ENCODE results near the gene CLDN3.
"Not testable (repeated sequence)": the region's sequence is repeated elsewhere in the genome, so short reads cannot be mapped to it uniquely, and the experiment has no call there.

CLDN3 gene

DNA sequence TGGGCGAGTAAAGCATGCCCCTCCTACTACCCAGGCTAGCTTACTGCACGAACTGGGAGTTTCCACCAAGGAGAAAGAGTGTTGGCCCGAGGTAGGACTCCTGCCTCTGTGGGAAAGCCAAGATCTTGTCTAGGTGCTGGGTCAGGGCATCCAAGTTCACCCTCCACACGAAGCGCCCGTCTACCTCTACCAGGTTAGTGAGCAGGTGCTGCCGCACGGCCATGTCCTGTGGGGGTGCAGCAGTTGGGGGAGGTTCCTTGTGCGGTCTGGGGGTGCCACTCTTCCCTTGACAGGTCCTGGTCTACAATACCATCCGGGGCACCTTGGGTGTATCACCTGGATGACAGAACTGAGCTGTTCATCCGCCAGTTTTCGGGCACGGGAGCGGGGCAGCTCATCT lies 33.2 kb downstream of the CLDN3 start:
- no peak for DNase-seq (ENCODE audit: low read depth)

DNA sequence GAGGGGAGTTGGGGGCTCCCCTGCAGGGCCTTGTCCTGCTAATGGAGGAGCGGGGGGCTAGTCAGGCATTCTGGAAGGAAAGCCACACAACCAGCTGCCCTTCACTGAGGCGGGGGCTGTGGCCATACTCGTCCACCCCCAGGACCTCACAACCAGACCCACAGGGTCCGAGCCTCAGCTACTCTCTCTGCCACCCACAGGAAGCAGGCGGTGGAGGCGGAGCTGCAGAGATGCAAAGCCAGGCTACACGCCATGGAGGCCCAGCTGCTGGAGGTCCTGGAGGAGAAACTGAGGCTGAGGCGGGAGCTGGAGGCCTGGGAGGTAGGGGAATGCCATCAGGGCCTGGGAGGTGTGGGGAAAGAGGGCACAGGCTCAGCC lies 34.6 kb downstream of the CLDN3 start:
- no peak for DNase-seq (ENCODE audit: low read depth)

DNA sequence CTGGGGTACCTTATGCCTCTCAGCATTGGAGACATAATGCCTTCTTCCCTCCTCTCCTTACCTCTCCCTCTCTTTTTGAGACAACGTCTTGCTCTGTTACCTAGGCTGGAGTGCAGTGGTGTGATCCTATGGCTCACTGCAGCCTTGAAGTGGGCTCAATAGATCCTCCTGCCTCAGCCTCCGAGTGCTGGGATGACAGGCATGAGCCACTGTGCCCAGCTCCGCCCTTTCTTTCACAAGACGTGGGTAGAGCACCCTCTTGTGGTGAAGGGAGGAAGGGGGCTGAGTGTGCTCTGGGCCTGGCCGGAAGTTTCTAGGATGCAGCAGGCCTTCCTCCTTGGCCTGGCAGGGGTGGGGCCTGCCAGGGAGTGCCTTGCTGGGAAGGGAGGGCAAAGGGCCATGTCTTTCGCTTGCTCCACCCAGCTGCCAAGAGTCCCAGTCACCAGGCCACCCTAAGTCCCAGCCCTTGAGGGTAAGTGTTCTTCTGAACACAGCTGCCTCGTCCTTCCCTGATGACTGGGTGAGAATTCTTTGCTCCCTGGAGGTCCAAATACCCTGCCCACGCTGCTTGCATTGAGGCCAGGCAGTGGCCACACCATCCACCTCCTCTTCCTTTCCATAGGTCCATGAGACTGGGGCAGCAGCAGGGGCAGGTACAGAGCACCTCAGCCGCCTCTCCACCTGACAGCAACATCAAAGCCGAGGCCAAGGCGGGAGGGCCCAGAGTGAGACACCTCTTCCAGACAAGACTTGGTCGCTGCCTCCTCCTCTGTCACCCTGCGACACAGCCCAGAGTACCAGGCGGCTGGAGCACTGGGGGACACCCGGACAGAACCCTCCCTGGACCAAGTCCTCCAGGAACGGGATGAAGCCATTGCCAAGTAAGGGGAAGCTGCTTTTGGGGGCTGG lies 35.2 kb downstream of the CLDN3 start:
- no peak for DNase-seq (ENCODE audit: low read depth)

DNA sequence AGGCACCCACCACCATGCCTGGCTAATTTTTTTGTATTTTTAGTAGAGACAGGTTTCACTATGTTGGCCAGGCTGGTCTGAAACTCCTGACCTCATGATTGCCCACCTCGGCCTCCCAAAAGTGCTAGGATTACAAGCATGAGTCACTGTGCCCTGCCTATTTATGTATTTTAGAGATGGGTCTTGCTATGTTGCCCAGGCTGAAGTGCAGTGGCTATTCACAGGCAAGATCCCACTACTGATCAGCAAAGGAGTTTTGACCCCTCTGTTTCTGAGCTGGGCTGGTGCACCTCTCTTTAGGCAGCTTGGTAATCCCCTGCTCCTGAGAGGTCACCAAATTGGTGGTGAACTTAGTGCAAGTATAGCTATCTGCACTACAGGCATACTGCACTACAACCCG lies 37.7 kb downstream of the CLDN3 start:
- no peak for DNase-seq (ENCODE audit: low read depth)

DNA sequence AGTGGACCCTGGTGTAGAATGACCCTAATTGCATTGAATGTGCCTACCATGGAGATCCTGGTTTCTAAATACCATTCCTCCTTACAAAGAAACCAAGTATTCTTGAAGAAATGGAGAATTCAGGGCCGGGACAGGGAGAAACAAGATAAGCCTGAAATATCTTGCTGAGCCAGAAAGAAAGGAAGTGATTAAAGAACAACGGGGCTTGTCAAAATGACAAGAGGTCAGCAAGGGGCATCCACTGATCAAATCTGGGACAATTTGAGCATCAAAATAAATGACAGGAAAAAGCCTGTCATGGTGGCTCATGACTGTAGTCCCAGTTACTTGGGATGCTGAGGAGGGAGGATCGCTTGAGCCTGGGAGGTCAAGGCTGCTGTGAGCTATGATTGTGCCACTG lies 39.6 kb downstream of the CLDN3 start:
- DNase-seq (ENCODE audit: low read depth) = no peak

DNA sequence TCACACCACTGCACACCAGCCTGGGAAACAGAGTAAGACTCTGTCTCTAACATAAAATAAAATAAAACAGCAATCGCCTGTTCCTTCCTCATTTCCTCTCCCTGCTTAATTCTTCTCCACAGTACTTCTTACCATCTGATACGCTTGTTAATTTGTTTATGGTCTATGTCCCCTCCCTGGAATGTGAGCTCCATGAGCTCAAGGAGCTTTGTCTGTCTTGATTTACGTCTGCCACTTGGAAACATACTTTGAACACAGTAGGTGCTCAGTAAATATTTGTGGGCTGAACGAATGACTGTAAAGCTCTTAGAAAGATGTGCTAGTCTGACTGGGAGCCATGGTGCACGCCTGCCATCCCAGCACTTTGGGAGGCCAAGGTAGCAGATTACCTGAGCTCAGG lies 41.5 kb downstream of the CLDN3 start:
- DNase-seq (ENCODE audit: low read depth) = no peak

DNA sequence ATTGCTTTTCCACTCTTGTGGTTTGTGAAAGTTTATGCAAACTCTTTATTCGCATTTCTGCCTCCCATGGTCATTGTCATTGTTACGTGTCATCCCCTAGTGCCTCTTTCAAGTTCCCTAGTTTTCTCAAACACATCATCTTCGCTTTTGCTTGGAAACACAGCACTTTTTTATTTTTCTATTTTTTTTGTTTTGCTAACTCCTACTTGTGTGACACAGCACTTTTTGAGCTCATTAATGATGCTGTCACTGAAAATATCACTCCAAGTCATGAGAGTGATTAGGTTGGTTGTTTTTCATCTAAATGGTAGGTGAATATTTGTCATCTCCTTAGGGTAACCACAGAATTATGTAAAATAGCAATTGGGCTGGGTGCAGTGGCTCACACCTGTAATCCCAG lies 42.1 kb downstream of the CLDN3 start:
- no peak for DNase-seq (ENCODE audit: low read depth)

DNA sequence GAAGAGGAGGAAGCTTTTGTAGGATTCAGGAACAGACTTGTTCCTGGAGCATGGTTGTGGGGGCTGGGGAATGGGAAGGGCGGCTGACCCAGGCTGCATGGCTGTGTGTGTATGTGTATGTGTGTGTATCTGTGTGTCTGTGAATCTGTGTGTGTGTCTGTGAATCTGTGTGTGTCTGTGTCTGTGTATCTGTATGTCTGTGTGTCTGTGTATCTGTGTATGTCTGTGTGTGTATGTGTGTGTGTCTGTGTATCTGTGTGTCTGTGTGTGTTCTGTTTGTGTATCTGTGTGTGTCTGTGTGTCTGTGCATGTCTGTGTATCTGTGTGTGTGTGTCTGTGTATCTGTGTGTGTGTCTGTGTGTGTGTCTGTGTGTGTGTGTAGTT lies 44.0 kb downstream of the CLDN3 start:
- DNase-seq (ENCODE audit: low read depth) = no peak

DNA sequence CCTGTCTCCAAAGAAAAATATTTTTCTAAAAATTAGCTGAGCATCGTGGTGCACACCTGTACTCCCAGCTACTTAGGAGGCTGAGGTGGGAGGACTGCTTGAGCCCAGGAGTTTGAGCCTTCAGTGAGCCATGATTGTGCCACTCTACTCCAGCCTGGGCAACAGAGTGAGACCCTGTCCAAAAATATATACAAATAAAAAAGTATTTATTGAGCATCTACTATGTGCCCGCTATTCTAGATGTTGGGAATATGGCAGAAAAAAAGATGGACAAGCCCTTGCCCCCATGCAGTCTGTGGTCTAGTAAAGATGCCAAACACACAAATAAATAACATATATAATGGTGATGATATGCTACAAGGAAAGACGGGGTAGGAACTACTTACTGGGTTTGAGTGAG lies 46.3 kb downstream of the CLDN3 start:
- no peak for DNase-seq (ENCODE audit: low read depth)

DNA sequence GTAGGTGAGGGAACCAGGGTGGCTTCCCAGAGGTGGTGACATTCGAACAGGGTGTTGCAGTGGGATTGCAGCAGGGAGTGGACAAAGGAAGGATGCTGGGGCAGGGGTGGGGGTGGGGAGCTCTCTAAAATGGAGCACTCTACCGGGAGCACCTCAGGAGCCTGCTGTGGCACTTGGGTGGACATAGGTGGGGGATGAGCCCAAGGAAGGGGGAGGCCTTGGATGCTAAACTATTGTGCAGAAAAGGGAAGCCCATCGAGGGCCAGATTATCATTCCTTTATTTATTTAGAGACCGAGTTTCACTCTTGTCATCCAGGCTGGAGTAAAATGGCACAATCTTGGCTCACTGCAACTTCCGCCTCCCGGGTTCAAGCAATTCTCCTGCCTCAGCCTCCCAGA lies 47.3 kb downstream of the CLDN3 start:
- DNase-seq (ENCODE audit: low read depth) = no peak

DNA sequence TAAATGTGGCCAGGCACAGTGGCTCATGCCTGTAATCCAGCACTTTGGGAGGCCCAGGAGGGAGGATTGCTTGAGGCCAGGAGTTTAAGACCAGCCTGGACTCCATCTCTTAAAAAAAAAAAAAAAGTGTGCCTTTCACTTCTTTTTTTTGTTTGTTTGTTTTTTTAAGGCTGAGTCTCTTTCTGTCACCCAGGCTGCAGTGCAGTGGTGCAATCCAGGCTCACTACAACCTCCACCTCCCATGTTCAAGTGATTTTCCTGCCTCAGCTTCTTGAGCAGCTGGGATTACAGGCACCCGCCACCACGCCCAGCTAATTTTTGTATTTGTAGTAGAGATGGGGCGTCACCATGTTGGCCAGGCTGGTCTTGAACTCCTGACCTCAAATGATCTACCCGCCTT lies 47.9 kb downstream of the CLDN3 start:
- DNase-seq (ENCODE audit: low read depth) = not testable (repeated sequence)

DNA sequence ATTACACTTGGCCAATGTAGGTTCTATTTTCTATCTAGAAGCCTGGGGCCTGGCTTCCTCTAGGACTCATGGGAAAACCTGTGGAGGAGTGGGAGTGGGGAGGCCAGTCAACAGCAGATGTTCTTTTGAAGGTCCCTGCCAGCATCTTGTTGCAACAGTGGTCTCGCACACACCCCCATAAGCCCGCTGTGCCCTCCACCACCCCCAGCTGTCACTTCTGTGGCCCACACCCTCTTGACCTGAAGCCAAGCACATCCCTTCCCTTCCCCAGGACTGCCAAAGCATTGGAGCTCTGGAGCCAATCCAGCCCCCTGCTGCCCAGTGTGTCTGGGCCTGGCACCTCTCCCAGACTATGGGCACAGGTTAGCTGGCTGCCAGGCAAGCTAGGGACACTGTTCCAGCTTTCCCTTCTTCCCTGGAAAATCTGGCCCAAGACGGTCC lies 48.7 kb downstream of the CLDN3 start:
- DNase-seq (ENCODE audit: low read depth) = no peak

DNA sequence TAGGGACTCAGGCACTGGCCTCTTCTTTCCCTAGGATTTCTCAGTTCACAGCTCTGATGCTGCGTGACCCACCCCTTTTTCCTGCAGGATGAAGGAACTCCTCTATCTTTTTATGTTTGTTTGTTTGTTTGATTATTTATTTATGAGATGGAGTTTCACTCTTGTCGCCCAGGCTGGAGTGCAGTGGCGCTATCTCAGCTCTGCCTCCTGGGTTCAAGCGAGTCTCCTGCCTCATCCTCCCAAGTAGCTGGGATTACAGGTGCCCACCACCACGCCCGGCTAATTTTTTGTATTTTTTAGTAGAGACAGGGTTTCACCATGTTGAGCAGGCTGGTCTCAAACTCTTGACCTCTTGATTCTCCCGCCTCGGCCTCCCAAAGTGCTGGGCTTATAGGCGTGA lies 49.6 kb downstream of the CLDN3 start:
- DNase-seq (ENCODE audit: low read depth) = not testable (repeated sequence)

DNA sequence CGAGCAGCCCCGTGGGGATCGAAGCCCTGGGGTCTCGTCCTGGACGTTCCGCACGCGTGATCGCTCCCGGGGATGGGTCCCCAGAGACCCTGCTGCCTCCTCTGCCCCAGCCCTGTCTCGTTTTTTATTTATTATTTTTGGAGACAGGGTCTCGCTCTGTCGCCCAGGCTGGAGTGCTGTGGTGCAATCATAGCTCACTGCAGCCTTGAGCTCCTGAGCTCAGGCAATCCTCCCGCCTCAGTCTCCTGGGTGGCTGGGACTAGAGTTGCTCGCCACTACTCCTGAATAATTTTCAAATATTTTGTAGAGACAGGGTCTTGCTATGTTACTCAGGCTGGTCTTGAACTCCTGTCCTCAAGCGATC lies 50.3 kb downstream of the CLDN3 start:
- DNase-seq (ENCODE audit: low read depth) = no peak

Measured in GM04504 (cell line).